Hippocampal formation (tissue), 2 donors: ENCODE results near the gene WDR27.
"Not testable (repeated sequence)": the region's sequence is repeated elsewhere in the genome, so short reads cannot be mapped to it uniquely, and the experiment has no call there.

Experiments used
- DNase-seq, 2 donors: peaks; one replicate each; lab custom pipeline; 2025; lab: John Stamatoyannopoulos, UW

The WDR27 gene

DNA sequence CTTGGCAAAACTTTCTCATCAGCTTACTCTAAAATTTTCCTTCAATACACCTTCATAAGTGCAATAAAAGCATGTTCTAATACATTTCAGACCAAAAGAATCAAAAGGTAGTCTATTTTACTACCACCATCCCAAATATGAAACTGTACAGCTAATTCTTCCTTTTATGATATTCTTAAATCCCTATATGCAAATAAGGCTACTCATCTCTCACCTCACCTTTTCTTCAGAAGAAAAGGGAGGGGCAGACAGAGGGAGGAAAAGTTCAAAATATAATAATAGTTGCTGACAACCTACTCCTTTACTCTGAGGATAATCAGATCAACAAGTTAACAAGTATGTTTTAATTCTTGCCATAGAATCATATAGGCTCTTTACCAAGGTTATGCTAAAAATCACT, 7.5 kb upstream of the WDR27 start:
- DNase-seq = no peak

DNA sequence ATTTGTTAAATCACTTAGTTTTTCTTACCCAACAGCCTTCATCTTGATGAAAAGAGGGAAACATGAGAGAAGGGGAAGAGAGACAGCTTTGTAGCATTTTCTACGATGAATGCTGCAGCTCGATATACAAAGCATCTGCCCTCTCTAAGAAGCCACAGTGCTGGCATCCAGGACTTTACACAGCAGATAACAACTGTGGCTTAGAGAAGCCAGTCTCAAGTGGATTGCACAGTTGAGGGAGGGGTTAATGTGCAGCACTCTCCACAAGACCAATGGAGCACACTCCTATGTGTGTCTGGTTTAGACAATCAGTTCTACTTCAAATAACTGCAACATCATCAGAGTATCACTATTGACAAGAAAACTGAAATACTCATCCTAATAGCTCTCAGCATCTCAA, 5.9 kb upstream of the WDR27 start:
- DNase-seq = no peak

DNA sequence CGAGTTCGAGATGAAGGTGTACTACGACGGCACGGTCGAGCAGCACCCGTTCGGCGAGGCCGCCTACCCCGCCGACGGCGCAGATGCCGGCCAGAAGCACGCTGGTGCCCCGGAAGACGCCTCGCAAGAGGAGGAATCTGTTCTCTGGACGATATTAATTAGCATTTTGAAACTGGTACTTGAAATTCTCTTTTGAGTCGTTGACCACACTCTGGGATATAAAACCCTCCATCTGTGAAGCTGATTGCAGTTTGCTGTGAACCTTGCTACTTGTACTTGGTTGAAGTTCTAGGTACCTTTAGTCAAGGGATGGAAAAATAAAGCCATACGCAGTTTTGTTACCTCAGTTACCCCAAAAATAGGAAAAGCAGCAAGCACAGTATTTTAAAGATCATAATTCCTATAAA, 1.0 kb upstream of the WDR27 start:
- no peak for DNase-seq

GRCh38 chr6:169701311-169701953, 397 bp downstream of the WDR27 start:
- no peak for DNase-seq

DNA sequence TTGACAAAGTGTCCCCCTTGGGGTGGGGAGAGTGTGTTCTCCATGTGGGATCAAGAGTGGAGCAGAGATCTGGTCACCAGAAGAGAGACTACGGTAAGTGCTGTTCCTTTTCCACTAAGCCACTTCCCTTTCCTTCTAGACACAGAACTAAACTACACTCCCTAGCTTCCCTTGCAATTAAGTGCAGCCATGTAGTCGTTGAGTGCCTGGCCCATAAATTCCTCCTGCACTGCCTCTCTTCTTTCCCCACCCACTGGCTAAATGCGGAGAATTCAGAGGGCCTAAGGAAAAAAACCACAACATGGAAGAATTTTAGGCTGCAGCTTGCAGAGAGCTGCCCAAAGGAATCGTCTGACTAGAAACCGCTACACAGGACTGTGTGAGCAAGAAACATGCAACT, 1.5 kb downstream of the WDR27 start:
- DNase-seq = no peak

GRCh38 chr6:169697115-169697514, 4.7 kb downstream of the WDR27 start:
- not testable (repeated sequence) for DNase-seq

GRCh38 chr6:169695131-169695530, 6.7 kb downstream of the WDR27 start:
- no peak for DNase-seq

GRCh38 chr6:169692516-169692915, 9.3 kb downstream of the WDR27 start:
- no peak for DNase-seq

DNA sequence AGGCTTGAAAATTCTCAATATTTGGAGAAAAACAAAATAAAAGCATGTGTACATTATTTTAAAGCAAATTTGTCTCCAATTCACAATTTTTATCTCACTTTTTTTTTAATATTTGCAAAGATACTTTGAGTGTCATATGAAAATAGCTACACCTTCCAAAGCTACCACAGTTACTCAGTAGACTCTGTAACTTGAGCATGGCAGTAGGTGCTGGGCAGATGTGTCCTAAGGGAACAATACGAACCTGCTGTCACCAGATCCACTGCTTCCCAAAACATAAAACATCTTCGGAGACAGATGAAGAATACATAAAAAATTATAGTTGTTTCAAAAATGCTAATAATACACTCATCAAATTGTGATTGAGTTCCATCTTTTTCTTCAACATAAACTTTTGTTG, 10.6 kb downstream of the WDR27 start:
- DNase-seq = no peak

DNA sequence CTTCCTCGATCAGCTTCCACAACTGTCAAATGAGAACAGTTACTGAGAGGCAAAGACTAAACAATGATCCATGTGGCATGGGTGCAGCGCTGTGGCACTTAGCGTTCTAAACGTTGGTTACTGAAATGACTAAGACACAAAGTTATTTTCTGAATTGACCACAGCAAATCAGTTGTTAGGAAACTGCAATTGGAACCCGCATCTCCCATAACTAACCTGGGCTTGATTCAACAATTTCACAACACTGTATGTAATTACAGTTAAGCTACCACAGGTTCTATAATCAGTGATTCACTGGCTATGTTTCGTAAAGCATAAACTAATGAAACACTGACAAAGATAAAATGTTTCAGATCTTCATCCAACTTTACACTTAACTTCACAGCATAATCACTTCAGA, 12.5 kb downstream of the WDR27 start:
- no peak for DNase-seq

GRCh38 chr6:169685860-169686259, 16.0 kb downstream of the WDR27 start:
- no peak for DNase-seq

DNA sequence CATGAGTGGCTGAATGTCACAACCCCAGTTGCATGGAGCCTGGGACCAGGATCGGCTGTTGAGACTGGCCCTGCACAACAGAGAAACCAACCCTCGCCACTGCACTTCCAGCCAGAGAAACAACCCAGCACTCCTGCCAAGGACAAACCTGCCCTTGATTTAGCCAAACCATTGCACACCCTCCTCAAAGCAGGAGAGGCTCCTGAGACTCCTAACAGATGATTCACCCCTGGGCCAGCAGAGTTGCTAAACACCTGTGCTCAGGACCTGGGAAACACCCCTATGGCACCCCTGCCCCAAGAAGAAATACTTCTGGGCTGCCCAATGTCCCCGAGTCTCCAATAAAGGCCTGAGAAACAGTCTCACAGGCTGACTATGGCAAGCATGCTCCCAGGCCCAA, 17.8 kb downstream of the WDR27 start:
- no peak for DNase-seq

- DNase-seq = no peak
These were observed 23.5 kb downstream of the WDR27 start for GRCh38 chr6:169678342-169678741.

DNA sequence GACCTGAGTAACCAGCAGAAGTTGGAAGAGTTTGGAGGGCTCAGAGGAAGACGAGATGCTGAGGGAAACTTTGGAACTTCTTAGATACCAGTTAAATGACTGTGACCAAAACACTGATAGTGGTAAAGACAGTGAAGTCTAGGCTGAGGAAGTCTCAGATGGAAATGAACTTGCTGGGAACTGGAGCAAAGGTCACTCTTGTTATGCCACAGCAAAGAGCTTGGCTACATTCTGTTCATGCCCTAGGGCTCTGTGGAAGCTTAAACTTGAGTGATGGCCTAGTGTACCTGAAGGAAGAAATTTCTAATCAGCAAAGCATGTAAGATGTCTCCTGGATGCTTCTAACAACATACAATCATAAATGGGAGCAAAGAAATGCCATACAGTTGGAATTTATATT, 24.7 kb downstream of the WDR27 start:
- no peak for DNase-seq

DNA sequence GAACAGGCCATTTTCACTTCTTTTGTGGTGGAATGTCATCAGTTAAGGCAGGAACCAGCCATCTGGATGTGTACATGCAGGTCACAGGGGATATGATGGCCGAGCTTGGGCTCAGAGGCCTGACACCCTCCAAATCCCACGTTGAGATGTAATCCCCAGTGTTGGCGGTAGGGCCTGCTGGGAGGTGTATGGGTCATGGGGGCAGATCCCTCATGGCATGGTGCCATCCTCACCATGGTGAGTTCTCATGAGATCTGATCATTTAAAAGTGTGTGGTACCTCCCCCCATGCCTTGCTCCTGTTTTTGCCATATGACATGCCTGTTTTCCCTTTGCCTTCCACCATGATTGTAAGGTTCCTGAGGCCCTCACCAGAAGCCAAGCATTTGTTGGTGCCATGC, 26.8 kb downstream of the WDR27 start:
- no peak for DNase-seq

- DNase-seq = no peak
These were observed 30.3 kb downstream of the WDR27 start for GRCh38 chr6:169671563-169671962.

DNA sequence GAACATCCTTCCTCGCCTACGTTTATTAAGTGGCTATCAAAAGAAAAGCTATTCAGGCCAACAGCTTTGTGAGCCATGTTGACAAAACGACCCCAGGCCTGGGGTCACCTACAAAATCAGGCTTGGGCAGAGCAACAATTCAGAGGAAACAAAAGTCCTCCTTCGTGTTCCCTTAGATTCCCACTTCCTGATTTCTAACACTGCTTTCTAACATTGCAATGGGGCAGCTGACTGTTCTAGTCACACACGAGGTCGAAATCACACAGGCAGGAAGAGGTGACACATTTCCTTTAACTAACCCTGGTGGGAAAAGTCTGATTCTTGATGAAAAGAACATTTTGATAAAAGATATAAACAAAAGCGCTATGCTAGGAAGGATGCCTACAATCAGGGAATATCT, 31.9 kb downstream of the WDR27 start:
- DNase-seq = no peak

GRCh38 chr6:169669147-169669546, 32.7 kb downstream of the WDR27 start:
- no peak for DNase-seq

DNA sequence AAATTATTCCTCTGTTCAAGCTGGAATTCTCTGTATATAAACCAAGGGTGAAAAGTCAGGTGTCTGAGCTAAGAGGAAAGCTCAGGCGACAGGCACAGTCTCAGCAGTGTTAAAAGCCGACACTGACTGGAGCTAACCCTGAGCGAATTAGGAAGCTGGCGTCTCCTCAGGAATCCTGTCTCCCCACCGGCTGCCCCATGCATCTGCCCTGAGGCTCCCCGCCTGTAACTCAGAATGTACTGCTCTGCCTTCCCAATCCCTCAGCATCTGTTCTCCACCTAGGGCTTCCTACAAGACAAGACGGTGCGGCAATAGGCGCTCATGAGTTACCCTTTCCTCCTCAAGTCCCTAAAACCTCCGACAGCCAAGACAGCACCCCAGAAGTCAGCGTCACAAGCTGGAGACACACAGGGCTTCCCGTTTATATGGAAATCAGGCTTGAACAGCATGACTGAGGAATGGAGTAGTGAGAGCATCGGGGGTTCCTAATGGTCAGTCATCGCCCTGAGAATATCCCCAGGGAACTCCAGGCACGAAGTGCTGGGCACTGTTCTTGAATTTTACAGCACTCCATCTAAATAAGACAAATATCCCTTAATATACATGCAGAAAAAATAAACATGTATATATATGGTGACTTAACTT, 33.5 kb downstream of the WDR27 start:
- no peak for DNase-seq

DNA sequence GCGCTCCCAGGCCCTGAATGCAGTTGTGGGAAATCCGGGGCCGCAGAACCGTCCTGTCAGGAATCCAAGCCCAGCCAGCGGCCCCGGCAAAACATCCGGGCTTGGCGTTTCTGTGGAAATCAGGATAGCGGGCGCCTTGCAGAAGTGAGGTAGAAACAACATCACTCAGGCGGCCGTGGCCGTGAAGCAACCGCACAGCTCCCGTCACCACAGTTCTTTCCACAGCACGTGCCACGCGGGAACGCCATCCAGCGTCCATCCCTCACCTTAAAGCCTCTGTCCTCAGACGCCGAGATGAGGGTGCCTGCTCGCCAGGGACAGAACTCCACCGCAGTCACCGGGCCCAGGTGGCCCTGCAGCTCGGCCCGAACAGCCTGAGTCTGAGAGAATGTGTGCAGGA, 34.1 kb downstream of the WDR27 start:
- DNase-seq = no peak

GRCh38 chr6:169666441-169666840, 35.4 kb downstream of the WDR27 start:
- no peak for DNase-seq

DNA sequence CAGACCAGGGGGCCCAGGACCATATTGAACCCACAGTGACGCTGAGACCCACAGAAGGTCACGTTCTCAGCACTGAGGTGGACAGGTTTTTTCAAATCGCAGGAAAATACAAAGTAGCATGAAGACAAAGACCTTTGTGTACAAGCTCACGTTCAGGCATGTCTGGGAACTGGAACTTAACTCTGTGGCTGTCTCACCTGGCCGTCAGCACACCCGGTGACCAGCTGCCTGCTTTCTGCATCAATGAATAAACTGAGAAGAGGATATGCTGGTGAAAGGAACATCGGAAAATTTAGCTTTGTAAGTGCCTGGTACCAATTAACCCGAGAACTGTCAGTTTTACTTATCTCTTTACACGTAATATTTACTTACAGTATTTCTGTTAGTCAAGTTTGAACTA, 36.5 kb downstream of the WDR27 start:
- no peak for DNase-seq

DNA sequence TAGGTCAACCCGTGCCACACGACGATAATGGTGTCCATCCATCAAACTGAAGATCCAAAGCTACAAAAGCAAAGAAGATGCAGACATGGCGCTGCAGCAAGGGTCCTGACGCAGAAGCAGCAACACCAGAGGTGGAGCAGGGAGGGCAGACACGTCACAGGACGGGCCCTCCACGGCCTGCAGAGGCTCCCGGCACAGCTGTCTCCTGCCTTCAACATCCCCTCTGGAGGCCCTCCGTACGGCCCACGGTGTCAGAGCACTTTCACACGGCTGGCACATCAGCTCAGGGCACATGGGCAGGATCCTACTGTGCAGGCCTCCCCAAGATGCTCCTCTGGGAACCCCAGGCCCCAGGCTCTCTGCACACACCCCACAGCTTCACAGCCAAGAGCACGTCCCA, 37.6 kb downstream of the WDR27 start:
- DNase-seq = no peak

- no peak for DNase-seq
These were observed 38.4 kb downstream of the WDR27 start for GRCh38 chr6:169663468-169663867.
